Natural killer cell (primary cell): ENCODE measurements around the gene RAB6D. TPM values are rescaled to one million over a fixed set of nuclear protein-coding genes. Genes with fewer than 3 reads are reported as not detected.
"Not testable (repeated sequence)": the region's sequence is repeated elsewhere in the genome, so short reads cannot be mapped to it uniquely, and the experiment has no call there.

Experiments used
- ATAC-seq, 3 donors: fragments of 150-1000 bp in 2 of 3; fragments of 200-7000 bp in 1 of 3; cut with Tn5 transposase; 1 replicate in 1 of 3; 2 replicates in 2 of 3; pipeline ENCODE4 v1.10.0; 2021; ENCODE audit warnings: mild to moderate bottlenecking in 2 of 3, moderate library complexity in 2 of 3
- DNase-seq, 2 donors: peaks; one replicate each; pipeline versions ENCODE4 v3.0.0 to v3.0.0-alpha.2; 2013 to 2021; ENCODE audit warnings: mixed read lengths in 1 of 2
- H3K27ac ChIP-seq: one replicate; pipeline ENCODE4 v1.5.1; 2013; ENCODE audit warnings: mild to moderate bottlenecking, low read length
- H3K27me3 ChIP-seq: one replicate; pipeline ENCODE4 v1.6.1; 2013; ENCODE audit warnings: low read length; ENCODE audit not compliant: control insufficient read depth, insufficient read depth
- H3K36me3 ChIP-seq: one replicate; pipeline ENCODE4 v1.6.1; 2013; ENCODE audit warnings: low read length; ENCODE audit not compliant: control insufficient read depth, insufficient read depth
- H3K4me1 ChIP-seq: one replicate; pipeline ENCODE4 v1.6.1; 2013; ENCODE audit warnings: low read length; ENCODE audit not compliant: control insufficient read depth, insufficient read depth
- H3K4me3 ChIP-seq: one replicate; pipeline ENCODE4 v1.5.1; 2013; ENCODE audit warnings: low read length
- H3K9me3 ChIP-seq: one replicate; pipeline ENCODE4 v1.6.1; 2013; ENCODE audit warnings: low read length; ENCODE audit not compliant: control insufficient read depth, insufficient read depth
- H3K27ac Mint-ChIP-seq, 2 donors: one replicate each; pipeline ENCODE4 v1.8.0; 2022; ENCODE audit warnings: mild to moderate bottlenecking in 2 of 2, mixed read lengths in 2 of 2, moderate library complexity in 1 of 2
- H3K27me3 Mint-ChIP-seq, 2 donors: one replicate each; pipeline ENCODE4 v1.8.0; 2022; ENCODE audit warnings: low read depth in 2 of 2, mixed read lengths in 2 of 2
- H3K36me3 Mint-ChIP-seq: one replicate; pipeline ENCODE4 v1.8.0; 2022; ENCODE audit warnings: mixed read lengths
- H3K4me1 Mint-ChIP-seq, 2 donors: one replicate each; pipeline ENCODE4 v1.8.0; 2022; ENCODE audit warnings: mixed read lengths in 2 of 2
- H3K4me3 Mint-ChIP-seq: one replicate; pipeline ENCODE4 v1.8.0; 2022; ENCODE audit warnings: mild to moderate bottlenecking, moderate library complexity, mixed read lengths
- H3K9me3 Mint-ChIP-seq, 2 donors: one replicate each; pipeline ENCODE4 v1.8.0; 2022; ENCODE audit warnings: mixed read lengths in 2 of 2
- CTCF ChIP-seq: fragments of 200-600 bp; IDR thresholded peaks from one replicate; pipeline ENCODE4 v1.8.0; 2022; ENCODE audit warnings: antibody characterized with exemption
- WGBS: methylation state at CpG from one replicate; pipeline ENCODE4 v1.1.7; 2013; ENCODE audit warnings: missing lambda C conversion rate; ENCODE audit not compliant: insufficient coverage; 5-methylcytosine and 5-hydroxymethylcytosine counted together
- intact Hi-C: fragments of 100-400 bp; cut with micrococcal nuclease; formaldehyde crosslinking; loops from one replicate; pipeline ENCODE4 v1.14.2; 2022
- total RNA-seq, 4 donors: library from RNA; stranded (reverse); fragments of 120-200 nt in 1 of 4; gene quantifications; one replicate each; pipeline versions ENCODE4 v1.2.3 to v1.2.4, GENCODE V29; 2013 to 2022

The RAB6D gene
- total RNA-seq, 3 donors from 2014 or later (not counting 1 experiment from before 2014, with no cell fraction given), result not detected

GRCh38 chr2:131389657-131390056 lies 25.7 kb upstream of the RAB6D start:
- ATAC-seq, result no peak

GRCh38 chr2:131388834-131389233 lies 24.9 kb upstream of the RAB6D start:
- H3K9me3 Mint-ChIP-seq, H3K27ac Mint-ChIP-seq, H3K36me3 Mint-ChIP-seq, H3K27me3 ChIP-seq, ATAC-seq, intact Hi-C loops, H3K4me1 ChIP-seq, H3K4me3 Mint-ChIP-seq, H3K4me3 ChIP-seq, H3K9me3 ChIP-seq, H3K36me3 ChIP-seq, DNase-seq, H3K27ac ChIP-seq, H3K4me1 Mint-ChIP-seq: not testable (repeated sequence)
- peaks cover 9 to 10% of the 10 kb centered on the region in 2 donors for H3K27me3 Mint-ChIP-seq
- 73% methylated on average over 6 of the region's 6 CpGs for WGBS

More at GRCh38 chr2:131389657-131390056, 25.7 kb upstream of the RAB6D start:
- H3K27me3 ChIP-seq, result no peaks in the 10 kb centered on the region
- H3K9me3 ChIP-seq, result no peaks in the 10 kb centered on the region
- DNase-seq, result no peak
- Mint-ChIP-seq H3K27ac (no peak overlapping the region), H3K9me3 (no peaks in the 10 kb centered on the region), H3K36me3 (no peaks in the 10 kb centered on the region), H3K4me1 (no peaks in the 10 kb centered on the region), H3K4me3 (no peak overlapping the region), H3K27me3 (peaks cover 9 to 12% of the 10 kb centered on the region in 2 donors)
- H3K4me3 ChIP-seq, result no peak overlapping the region
- no peaks in the 10 kb centered on the region for H3K4me1 ChIP-seq
- WGBS, result 93% methylated on average over 9 of the region's 10 CpGs
- no peak overlapping the region for H3K27ac ChIP-seq
- no peaks in the 10 kb centered on the region for H3K36me3 ChIP-seq
- no peak for TF ChIP-seq CTCF
- intact Hi-C loops, result no loop called here

- not testable (repeated sequence) for ATAC-seq, H3K27me3 Mint-ChIP-seq
Observed at GRCh38 chr2:131373111-131373510, 9.1 kb upstream of the RAB6D start.

GRCh38 chr2:131369954-131370353 lies 6.0 kb upstream of the RAB6D start:
- DNase-seq, result no peak
- no peaks in the 10 kb centered on the region for H3K9me3 Mint-ChIP-seq
- ATAC-seq, result no peak
- H3K27me3 Mint-ChIP-seq, result peaks cover 12 to 15% of the 10 kb centered on the region in 2 donors
- no peak overlapping the region for H3K27ac Mint-ChIP-seq
- H3K36me3 Mint-ChIP-seq, result no peaks in the 10 kb centered on the region
- Histone ChIP-seq H3K27ac (no peak overlapping the region), H3K27me3 (peaks cover 4% of the 10 kb centered on the region), H3K4me1 (no peaks in the 10 kb centered on the region), H3K4me3 (no peak overlapping the region), H3K9me3 (no peaks in the 10 kb centered on the region), H3K36me3 (no peaks in the 10 kb centered on the region)
- TF ChIP-seq CTCF, result no peak
- WGBS, result 87% methylated on average over 6 of the region's 6 CpGs
- intact Hi-C loops, result no loop called here
- no peaks in the 10 kb centered on the region for H3K4me1 Mint-ChIP-seq
- no peak overlapping the region for H3K4me3 Mint-ChIP-seq

More at GRCh38 chr2:131373111-131373510, 9.1 kb upstream of the RAB6D start:
- WGBS, result 88% methylated on average over 1 of the region's 1 CpG
- H3K4me3 Mint-ChIP-seq, H3K36me3 Mint-ChIP-seq, H3K4me1 Mint-ChIP-seq, H3K9me3 ChIP-seq, H3K4me1 ChIP-seq, H3K27me3 ChIP-seq, H3K27ac Mint-ChIP-seq, intact Hi-C loops, DNase-seq, H3K9me3 Mint-ChIP-seq, H3K36me3 ChIP-seq, H3K27ac ChIP-seq, H3K4me3 ChIP-seq: not testable (repeated sequence)

- 82% methylated on average over 2 of the region's 9 CpGs for WGBS
- H3K4me3 Mint-ChIP-seq, H3K4me3 ChIP-seq, H3K4me1 ChIP-seq, H3K36me3 Mint-ChIP-seq, ATAC-seq, H3K9me3 ChIP-seq, H3K27me3 ChIP-seq, DNase-seq, H3K27ac ChIP-seq, H3K36me3 ChIP-seq, H3K4me1 Mint-ChIP-seq, H3K27ac Mint-ChIP-seq, H3K9me3 Mint-ChIP-seq, intact Hi-C loops: not testable (repeated sequence)
- H3K27me3 Mint-ChIP-seq, result peaks cover 17 to 19% of the 10 kb centered on the region in 2 donors
Observed at GRCh38 chr2:131368493-131369066, 4.6 kb upstream of the RAB6D start.
